Lung microvascular endothelial cell (primary cell): ENCODE data around the gene NPHP4. TPM values are rescaled to one million over a fixed set of nuclear protein-coding genes. Genes with fewer than 3 reads are reported as not detected.

Experiments
- DNase-seq, 2 donors: peaks; one replicate each; pipeline versions ENCODE4 v3.0.0 to v3.0.0-alpha.2; 2010; ENCODE audit warnings: low read depth in 2 of 2
- total RNA-seq: library from RNA; depleted of rRNA; stranded (reverse); fragments of >200 nt; gene quantifications from 2 replicates; pipeline ENCODE4 v1.2.1, GENCODE V29; 2014

The NPHP4 gene
- total RNA-seq, 1 donor from 2014 or later = 1.4 TPM

DNA sequence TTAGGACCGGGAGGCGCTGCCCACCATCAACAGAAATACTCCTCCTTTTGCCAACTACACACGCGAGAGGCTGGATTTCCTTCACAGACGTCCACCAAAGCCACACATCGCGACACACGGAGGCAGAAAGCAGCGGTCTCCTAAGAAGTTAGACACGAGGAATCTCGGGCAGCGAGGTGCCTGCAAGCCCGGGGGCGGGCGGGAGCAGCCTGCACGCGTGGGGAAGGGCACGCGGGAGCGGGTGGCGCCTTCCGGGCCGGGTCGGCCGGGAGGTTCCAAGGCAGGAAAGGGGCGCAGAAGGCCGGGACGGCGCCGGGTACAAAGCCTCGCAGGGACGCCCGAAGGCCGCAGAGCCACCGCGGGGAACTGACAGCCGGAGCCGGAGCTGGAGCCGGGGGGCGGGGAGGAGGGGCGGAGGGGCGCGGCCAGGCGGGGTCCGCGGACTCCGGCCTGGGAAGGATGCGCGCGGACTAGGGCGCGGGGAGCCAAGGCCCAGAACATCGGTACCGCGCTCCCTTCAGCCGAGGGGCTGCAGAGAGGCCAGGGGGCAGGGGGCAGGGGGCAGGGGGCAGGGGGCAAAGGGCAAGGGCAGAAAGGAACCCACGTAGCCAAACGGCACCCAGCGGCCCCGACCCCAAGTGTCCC, 722 bp downstream of the NPHP4 start:
- DNase-seq = peak; percentile 26 to 40

DNA sequence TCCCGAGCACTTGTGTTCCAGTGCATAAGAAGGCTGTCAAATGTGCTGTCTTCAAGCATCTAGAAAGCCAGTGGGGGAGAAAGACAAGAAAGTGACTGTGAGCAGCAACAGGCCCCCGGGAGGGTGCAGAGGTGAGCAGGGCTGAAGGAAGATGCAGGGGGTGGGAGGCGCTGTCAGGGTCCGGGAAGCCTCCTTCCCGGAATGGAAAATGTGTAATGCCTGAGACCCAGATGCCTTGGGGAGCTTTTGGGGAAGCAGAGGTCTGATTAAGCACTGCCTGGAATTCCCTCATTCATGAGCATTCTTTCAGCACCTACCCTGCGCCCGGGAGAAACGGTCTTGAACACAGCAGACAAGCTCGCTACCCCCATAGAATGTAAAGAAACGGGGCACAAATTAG, 1.3 kb downstream of the NPHP4 start:
- DNase-seq = peak in 1 of 2 donors; percentile 15

DNA sequence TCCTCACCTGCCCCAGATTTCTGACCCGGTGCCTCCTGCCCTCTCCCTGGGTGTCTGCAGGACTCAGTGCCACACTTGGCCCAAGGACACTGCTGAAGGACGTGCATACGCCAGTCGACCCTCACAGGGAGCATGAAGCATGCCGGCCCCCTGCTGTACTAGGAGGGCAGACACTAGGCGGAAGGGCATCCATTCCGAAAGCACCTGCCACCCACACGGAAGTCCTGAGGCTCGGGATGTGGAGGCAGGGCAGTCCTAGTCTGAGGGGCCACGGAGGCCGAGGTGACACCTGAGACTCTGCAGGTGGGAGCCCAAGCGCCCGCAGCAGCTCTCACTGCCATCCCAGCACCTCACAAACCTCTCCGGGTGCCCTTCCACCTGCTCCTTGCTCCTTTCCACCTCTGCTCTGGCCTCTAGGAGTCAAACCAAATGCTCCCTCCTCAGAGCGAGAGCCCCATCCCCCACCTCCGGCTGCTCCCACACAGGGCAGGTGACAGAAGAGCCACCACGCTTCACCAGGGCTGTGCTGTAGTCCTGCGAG, 2.4 kb downstream of the NPHP4 start:
- DNase-seq = no peak

DNA sequence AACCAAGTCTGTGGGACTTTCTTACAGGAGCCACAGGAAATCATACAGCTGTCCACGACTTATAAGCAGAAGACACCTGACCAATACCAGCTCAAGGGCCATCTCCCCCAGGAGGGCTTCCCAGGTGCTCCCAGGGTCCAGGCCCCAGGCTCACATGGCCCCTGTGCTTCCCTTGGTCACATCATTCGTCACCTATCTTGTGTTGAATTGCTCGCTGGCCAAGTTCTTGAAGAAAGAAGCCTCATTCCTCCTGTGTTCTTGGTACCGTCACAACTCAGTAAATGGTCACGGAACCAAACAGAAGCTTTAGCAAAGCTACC, 3.0 kb downstream of the NPHP4 start:
- no peak for DNase-seq

DNA sequence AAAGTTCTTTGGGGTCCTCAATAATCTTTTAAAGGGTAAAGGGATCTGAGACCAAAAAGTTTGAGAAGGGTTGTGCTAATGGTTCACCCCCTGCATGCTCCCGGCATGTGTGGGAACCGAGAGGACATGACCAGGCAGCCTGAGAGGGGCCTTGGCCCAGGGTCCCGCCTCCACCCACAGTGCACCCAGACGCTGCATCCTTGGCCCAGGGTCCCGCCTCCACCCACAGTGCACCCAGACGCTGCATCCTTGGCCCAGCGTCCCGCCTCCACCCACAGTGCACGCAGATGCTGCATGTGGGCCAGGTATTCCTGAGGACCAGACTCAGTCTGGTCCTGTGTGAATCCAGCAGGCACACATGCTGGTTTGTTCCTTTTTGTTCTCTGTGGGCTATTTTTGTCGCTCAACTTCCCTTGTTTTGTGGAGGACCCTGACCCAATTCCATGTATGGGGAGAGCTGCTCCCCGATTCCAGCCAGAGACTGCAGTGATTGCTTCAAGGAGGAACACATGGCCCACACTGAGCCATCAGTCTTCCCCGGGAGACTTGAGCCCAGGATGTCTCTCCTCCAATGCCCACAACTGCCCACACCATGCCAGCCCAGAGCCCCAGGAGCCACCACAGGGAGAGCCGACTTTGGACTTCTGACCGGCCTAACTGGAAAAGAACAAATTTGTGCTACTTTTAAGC, 3.5 kb downstream of the NPHP4 start:
- DNase-seq = no peak

DNA sequence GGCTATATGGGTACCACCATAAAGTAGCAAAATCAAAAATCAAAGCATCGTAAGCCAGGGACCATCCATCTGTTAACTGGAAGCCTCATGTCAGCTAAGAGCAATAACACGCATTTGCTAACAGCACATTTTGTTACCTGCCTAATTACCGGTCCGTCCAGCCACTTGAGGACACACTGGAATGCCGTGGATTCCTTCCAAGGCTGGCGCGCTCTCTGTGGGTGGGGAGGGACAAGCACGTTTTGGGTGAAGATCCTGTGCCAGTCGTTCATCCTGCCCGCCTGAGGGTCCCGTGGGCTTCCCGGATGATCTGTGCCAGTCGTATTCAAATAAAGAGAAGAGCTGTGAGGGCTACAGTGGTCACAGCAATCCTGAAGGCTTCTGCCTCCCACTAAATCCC, 6.2 kb downstream of the NPHP4 start:
- DNase-seq = no peak

DNA sequence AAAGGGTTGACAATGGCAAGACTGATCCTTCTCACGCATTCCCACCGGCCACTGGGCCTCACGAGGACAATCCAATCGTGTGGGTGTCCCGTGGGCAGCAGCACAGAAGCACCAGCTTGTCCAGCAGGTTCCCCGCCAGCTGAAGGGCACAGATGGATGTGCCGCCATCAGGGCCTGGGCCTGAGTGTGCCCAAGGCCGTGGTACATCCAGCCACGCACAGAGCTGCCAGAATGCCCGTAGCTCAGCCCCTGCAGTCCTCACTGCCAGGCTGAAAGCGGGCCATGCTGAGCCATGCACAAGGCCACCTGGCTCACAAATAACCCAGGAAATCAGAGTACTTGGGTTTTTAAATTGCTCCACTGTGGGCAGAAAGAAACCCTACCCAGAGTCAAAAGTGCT, 7.0 kb downstream of the NPHP4 start:
- no peak for DNase-seq

DNA sequence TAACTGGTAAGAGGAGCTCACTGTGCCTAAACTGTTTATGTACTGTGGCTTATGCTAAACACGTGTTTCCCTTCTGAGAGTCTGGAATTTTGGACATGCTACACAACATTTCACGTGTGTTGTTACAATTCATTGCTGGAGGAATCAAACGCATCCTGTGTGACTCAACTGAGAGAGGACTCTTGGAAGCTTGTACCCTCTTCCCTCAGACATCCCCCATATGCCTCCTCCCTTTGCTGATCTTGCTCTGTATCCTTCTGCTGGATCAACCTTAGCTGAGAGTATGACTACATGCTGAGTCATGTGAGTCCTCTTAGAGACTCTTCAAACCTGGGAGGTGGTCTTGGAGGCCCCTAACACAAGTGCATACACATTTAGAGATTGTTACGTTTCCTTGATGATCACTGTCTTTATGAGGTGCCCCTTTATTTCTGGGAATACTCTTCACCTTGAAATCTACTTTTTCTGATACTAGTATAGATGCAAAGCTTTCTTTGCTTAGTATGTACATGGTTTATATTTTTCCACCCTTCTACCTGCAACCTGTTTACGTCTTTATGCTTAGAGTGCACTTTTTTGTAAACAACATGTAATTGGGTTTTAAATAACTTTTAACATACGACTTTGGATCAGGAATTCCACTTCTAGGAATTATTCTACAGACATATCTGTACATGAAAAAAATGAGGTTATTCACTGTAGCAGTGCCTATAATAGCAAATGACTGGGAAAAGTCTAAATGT, 8.7 kb downstream of the NPHP4 start:
- peak in 1 of 2 donors; percentile 83 for DNase-seq

DNA sequence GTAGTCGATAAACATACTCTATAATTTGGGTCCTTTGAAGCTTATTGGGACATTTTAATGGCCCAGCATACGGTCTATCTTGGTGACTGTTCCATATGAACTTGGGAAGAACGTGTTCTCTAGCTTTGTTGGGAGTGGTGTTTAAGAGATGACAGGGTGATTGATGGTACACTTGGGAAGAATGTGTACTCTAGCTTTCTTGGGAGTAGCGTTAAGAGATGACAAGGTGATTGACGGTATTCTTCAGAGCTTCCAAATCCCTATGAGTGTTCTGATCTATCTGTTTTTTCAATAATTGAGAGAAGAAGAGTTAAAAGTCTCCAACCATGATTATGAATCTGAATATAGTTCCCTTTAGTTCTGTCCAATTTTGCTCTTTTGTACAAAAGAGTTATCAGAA, 9.4 kb downstream of the NPHP4 start:
- peak in 1 of 2 donors; percentile 64 for DNase-seq

DNA sequence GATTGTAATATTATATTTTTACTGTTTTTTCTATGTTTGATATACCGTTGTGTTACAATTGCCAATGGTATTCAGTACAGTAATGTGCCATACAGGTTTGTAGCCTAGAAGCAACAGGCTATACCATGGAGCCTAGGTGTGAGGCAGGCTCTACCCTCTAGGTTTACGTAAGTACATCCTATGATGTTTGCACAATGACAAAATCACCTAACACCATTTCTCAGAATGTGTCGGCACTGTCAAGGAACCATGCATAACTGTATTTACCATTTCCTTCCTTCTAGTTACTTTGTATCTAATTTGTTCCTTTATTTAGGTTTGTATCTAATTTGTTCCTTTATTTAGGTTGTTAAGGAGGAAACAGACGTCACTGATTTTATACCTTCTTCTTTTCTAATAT, 9.9 kb downstream of the NPHP4 start:
- no peak for DNase-seq

DNA sequence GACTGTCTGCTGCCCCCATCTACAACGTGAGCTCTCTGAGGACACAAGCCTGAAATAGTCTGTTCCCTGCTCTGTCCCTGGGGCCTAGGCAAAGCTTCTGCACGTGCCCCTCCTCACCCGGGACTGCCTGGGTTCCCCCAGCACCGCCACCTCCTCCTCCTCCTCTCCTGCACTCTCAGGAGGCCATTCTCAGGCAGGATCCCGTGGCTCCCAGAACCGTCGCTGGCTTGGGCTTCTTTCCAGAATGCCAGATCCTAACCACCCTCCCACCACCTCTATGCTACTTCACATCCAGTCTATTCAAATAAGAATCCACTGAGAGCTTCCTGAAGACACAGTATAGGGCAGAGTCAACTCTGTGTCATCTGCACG, 11.2 kb downstream of the NPHP4 start:
- no peak for DNase-seq

DNA sequence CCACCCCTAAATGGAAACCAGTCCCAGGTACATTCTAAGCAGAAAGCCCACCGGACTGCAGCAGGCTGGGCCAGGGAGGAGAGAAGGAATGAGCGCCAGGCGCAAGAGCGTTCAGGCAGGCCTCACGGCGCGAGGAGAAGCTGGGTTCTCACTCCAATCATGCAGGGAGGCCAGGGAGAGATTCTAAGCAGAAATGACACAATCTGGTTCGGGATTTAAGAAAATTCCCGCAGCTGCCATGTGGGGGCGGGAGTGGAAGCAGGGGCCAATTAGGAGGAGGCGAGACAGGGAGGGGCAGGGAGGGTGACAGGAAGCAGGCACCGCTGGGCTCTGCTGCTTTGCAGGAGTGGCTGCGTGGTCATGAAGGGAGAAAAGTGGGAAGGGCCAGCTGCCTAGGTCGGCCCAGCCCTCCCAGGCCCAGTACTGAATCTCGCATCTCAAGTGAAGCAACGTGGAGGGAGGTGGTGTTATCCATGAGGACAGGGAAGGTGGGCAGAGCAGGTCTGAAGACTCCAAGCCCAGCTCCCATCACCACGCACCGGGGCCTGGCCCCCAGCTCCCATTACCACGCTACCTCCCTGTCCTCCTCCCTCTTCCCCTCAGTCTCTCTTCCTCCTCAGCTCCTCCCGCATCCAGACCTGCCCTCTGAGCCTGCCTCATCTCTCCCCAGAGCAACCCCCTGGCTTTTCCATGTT, 11.8 kb downstream of the NPHP4 start:
- no peak for DNase-seq

DNA sequence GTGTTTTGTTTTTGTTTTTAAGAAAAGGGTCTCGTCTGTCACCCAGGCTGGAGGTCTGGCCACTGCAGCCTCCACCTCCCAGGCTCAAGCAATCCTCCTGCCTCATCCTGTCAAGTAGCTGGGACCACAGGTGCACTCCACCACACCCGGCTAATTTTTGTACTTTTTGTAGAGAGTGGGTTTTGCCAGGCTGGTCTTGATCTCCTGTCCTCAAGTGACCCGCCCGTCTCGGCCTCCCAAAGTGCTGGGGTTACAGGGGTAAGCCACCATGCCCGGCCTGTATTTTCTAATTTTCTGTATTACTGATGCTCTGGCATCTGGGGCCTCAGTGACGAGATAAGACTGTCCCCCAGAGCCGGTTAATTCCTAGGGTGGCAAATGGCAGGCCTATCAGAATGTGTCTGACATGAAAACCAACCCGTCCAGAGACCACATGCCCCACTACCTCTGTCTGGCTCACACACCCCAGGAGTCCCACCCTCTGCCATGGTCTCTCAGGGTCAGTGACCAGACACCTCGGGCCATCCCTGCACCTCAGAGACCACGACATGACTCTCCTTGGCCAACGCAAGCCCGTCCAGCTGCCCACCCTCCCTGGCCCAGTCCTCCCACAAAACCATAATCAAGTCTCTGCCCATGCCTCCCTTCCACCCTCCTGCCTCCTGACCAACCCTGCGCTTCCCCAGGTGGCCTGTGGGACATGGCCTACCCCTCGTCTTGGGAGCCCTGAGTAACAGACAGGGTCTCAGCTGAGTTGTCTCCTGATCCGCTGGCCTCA, 12.5 kb downstream of the NPHP4 start:
- DNase-seq = no peak

DNA sequence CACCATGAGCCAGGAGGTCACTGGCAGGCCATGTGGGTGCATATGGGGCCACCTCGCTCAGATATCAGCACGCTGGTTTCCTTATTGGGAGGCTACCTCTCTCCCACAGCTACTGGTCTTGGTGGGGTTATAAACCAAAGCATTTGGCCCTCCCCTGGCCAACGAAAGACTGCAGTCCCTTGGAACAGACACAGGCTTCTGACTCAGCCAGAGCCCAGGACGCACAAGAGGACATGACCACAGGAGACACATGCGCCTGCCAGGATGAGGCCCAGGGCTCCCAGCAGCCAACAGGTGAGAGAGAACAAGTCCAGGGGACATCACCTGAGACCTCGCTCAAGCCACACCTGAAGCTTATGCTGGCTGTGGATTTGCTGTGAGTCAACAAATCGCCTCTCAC, 13.8 kb downstream of the NPHP4 start:
- no peak for DNase-seq

DNA sequence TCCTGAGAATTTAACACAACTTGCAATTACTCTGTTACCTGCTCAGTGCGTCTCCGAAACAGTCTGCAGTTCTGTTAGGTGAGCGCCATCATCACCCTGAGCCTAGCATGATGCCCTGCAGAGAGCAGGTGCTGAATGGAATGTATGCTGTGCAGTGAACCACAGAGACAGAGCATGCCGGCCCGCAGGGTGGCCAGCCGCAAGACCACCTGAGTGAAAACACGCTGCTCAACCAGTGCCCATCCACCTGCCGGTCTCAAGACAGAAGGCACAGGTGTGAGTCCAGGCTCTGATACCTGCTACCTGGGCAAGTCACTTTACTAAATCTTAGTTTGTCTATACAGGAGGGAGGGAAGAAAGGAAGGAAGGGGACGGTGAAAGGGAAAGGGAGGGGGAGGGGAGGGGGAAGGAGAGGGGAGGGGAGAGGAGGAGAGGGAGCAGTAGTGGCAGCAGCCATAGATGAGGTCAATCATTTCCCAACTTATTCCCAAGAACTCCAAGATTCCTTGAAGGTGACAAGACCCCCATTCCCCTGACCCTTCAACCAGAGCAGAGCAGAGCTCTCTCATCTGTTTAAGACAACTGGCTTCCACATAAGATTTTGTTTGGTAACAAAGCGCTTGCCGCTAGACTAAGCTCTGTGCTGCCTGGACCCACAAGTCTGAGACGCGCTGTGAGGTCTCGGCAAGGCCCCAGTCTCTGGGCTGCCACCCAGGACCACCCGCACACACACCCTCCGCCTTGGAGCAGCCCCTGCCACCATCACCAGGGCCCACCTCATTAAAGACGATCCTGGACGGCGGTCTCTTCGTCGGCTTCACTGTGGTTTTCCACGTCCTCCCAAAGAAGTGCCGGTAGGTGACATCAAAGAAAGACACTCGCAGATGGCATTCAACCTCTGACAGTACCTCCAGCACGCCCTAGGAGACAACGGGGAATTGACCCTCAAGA, 14.5 kb downstream of the NPHP4 start:
- DNase-seq = no peak

DNA sequence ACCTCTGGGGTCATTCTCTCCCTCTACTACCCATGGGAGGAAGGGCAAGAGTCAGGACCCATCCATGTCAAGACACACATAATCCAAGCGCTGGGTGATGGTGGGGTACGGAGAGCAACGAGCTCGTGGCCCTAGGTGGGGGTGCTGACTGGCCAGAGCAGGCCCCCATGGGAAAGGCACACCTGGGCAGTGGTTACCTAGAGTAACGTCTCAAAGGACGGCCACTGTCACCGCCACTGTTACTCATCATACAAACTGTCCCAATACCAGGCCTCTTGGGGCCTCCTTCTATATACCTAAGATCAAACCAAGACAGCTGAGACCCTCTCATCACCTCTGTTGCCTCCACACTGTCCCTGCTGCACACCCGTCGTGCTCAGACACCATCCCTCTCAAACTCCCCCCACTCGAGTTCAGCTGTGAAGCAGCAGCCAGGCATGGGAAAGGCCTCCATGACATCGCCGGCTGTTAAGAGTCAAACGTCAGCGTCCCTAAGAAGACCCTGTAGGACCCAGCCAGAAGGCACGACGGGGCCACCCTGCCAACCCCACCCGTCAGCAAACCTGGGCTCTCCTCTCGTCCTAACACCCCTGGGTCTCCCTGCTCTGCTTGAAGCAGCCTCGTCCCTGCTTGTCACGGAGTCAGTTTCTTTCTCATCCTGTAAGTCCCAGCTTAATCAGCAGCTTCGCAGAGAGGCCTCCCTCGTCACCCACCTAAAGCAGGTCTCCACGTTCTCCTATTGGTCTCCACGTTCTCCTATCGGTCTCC, 15.3 kb downstream of the NPHP4 start:
- DNase-seq = no peak

DNA sequence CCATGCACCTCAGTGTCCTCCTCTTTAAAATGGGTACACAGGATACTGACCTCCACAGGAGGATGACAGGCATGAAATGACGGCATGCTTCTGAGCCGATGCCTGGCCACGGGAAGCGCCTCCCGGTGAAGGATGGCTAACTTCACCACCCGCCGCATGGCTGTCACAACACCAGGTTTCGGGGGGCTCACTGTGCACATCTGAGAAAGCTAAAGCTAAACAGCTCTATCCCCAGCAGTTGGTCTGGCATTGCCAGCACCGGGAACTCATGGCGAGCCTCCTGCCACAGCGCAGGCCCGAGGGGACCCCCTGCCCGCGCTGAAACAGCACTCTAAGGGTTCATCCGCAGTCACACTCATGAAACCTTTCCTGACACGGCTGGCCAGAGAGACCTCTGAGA, 16.0 kb downstream of the NPHP4 start:
- no peak for DNase-seq

DNA sequence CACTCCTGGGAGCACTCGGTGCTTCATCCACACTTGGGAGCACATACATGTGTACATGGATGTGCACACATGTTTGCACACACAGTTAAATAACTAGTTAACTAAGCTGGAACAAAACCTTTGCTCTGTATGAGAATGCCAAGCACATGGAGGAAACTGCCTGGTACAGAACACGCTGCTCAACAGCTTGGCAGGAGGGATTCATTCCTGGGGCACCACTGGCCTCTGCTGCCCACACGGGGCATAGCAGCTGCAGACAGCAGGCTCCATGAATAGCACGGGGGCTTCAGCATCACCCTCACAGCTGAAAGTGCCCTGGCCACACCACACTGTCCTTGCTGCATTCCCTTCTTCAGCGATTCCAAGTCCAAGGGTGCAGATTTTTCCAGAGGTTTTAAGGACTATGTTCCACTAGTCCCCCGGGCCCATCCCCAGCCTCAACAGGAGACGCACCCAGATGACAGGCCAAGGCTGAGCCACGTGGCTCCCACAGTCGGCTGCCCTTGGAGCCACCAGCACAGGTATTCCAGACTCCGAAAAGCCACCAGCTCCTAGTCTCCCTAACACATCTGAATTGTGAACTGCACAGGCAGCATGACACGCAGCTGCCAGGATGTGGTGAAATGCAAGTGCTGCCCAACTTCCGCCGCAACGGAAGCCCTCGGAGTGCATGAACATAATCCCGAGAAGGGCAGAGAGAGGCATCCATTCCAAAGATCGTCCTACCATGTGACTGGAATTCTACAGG, 16.9 kb downstream of the NPHP4 start:
- peak; percentile 73 to 84 for DNase-seq

DNA sequence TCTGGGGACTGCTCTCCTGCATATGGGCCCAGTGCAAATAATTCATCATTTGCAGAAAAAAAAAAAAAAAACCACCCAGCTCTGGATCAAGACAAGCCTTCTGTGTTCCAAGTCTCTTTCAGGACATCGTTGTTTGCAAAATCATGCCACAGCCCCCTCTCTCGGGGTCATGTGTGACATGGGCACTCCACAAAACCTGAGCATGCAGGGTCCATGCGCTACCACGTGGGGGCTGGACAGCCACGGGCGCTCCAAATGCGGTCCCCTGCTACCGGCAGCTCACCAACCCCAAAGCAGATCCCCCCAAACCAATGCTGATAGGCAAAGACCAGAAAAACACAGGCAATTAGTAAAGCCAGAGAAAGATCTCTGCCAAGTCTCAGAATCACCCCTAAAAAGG, 17.6 kb downstream of the NPHP4 start:
- no peak for DNase-seq
